ENCODE results near the gene SETDB2. TPM values are rescaled to one million over a fixed set of nuclear protein-coding genes. Genes with fewer than 3 reads are reported as not detected.

SETDB2 gene
- total RNA-seq, 4 donors from 2014 or later = 1.7 to 6.2 (median 4.6) TPM

DNA sequence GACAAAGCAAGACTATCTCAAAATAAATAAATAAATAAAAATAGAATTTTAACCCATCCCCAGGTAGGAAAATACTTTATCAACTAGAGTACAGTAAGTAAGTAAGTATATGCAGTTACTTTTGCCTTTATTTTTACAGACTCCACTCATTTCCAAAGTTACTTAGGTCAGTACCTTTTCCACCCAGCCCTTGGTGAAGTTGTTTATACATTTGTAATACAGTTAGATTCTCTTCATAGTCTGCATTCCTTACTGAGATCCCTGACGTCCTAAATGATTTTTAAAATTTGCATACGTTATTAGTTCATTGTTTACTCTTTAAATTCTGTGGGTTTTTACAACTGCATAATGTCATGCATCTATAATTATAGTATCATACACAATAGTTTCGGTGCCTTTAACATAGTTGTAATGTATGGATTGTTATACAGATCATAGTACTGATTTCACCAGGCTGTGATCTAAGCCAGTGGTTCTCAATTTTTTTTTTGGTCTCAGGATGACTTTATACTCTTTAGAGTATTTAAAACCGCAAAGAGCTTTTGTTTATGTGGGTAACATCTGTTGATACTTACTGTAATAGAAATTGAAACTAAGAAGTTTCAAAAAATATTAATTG lies 10.4 kb downstream of the SETDB2 start:
- Histone ChIP-seq H3K27ac (no peak overlapping the region), H3K36me3 (peaks cover 0 to 5% of the 10 kb centered on the region in 2 donors), H3K4me1 (no peaks in the 10 kb centered on the region), H3K27me3 (no peaks in the 10 kb centered on the region), H3K4me3 (no peak overlapping the region), H3K9me3 (no peaks in the 10 kb centered on the region)
- intact Hi-C loops (cut with DNase I; ENCODE audit: low total_unique reads) (no loop called here), in situ Hi-C loops (cut with MboI; ENCODE audit: low sequenced_read_pairs in 4 of 4) (no loop called here)
- no peak for TF ChIP-seq CTCF (IDR thresholded peaks at IDR 0.05 in 4 of 5, conservative IDR thresholded peaks at IDR 0.05 in 1 of 5)
- no peak for TF ChIP-seq POLR2A (IDR thresholded peaks at IDR 0.05)
- DNase-seq (no peak), ATAC-seq (no peak)

DNA sequence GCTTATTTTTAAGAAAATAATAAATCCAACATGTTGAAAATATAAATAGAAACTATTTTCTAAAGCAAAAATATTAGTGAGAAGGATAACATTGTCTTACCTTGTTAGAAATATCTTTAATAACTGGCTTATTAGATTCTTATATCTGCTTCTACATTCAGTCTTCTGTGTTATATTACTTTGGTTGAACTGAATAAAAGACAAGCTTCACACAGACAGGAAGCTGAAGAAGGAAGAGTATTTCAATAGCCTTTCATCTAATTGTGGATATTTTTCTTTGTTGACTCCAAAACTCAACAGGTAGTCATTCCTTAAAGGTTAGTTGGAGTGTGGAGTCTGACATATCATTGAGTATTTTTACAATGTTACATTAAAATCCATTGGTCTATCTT lies 10.9 kb downstream of the SETDB2 start:
- Histone ChIP-seq H3K36me3 (peaks cover 0 to 5% of the 10 kb centered on the region in 2 donors), H3K4me3 (no peak overlapping the region), H3K9me3 (no peaks in the 10 kb centered on the region), H3K27ac (no peak overlapping the region), H3K27me3 (no peaks in the 10 kb centered on the region), H3K4me1 (no peaks in the 10 kb centered on the region)
- intact Hi-C loops (cut with DNase I; ENCODE audit: low total_unique reads) (no loop called here), in situ Hi-C loops (cut with MboI; ENCODE audit: low sequenced_read_pairs in 4 of 4) (no loop called here)
- DNase-seq (no peak), ATAC-seq (no peak)
- TF ChIP-seq CTCF (IDR thresholded peaks at IDR 0.05 in 4 of 5, conservative IDR thresholded peaks at IDR 0.05 in 1 of 5) (no peak), POLR2A (IDR thresholded peaks at IDR 0.05) (no peak)

DNA sequence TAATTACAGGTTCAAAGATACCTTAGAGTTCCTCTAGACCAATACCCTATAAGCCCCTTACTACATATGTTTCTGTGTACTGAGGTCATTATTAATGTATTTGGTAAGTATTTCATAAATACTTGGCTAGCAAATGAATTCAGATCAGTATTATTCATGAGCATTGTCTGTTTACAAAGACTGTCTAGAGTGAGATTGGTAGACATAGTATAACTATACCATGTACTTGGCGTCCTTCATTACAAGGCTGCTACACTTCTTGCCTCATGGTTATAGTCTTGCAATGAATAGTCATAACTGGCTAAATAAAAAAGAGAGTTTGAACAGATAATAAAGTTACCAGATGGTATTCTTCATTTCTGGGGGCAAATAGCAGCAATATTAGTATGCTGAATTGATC lies 12.1 kb downstream of the SETDB2 start:
- Histone ChIP-seq H3K27ac (no peak overlapping the region), H3K4me3 (no peak overlapping the region), H3K27me3 (no peaks in the 10 kb centered on the region), H3K9me3 (no peaks in the 10 kb centered on the region), H3K36me3 (peaks cover 0 to 6% of the 10 kb centered on the region in 2 donors), H3K4me1 (no peaks in the 10 kb centered on the region)
- intact Hi-C loops (cut with DNase I; ENCODE audit: low total_unique reads) = no loop called here
- ATAC-seq (no peak), DNase-seq (no peak)
- in situ Hi-C loops (cut with MboI; ENCODE audit: low sequenced_read_pairs in 4 of 4) = no loop called here
- TF ChIP-seq POLR2A (IDR thresholded peaks at IDR 0.05) (no peak), CTCF (IDR thresholded peaks at IDR 0.05 in 4 of 5, conservative IDR thresholded peaks at IDR 0.05 in 1 of 5) (no peak)

GRCh38 chr13:49457221-49457620 lies 13.1 kb downstream of the SETDB2 start:
- no peaks in the 10 kb centered on the region for H3K9me3 ChIP-seq
- in situ Hi-C loops (cut with MboI; ENCODE audit: low sequenced_read_pairs in 4 of 4) = no loop called here
- no peak overlapping the region for H3K27ac ChIP-seq
- no peak overlapping the region for H3K4me3 ChIP-seq
- TF ChIP-seq POLR2A (IDR thresholded peaks at IDR 0.05) (no peak), CTCF (IDR thresholded peaks at IDR 0.05 in 4 of 5, conservative IDR thresholded peaks at IDR 0.05 in 1 of 5) (no peak)
- peaks cover 0 to 17% of the 10 kb centered on the region in 2 donors for H3K36me3 ChIP-seq
- H3K27me3 ChIP-seq = no peaks in the 10 kb centered on the region
- ATAC-seq (no peak), DNase-seq (peak in 1 of 2 donors; percentile 15)
- intact Hi-C loops (cut with DNase I; ENCODE audit: low total_unique reads) = no loop called here
- no peaks in the 10 kb centered on the region for H3K4me1 ChIP-seq

DNA sequence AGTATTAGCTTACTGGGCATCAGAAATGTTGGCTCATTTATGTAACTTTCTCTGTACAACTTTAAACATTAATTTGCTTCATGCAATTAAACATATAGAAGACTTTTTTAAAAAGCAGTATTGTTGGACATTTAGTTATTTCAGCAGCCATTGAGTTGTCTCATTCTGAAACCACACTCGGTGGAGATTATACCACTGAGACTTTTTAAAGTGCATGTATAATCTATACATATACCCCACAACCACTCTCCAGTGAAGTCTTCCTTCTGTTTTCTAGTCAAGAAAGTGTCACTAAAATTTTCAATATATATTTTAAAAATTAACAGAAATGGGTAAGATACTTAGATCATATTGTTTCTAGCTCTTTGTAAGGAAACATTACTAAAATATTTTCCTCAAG lies 15.5 kb downstream of the SETDB2 start:
- H3K36me3 ChIP-seq = peaks cover 0 to 27% of the 10 kb centered on the region in 2 donors
- no peaks in the 10 kb centered on the region for H3K9me3 ChIP-seq
- intact Hi-C loops (cut with DNase I; ENCODE audit: low total_unique reads) = no loop called here
- no peaks in the 10 kb centered on the region for H3K4me1 ChIP-seq
- no peak overlapping the region for H3K27ac ChIP-seq
- TF ChIP-seq CTCF (IDR thresholded peaks at IDR 0.05 in 4 of 5, conservative IDR thresholded peaks at IDR 0.05 in 1 of 5) (no peak), POLR2A (IDR thresholded peaks at IDR 0.05) (no peak)
- no peak overlapping the region for H3K4me3 ChIP-seq
- no peak for ATAC-seq
- DNase-seq = no peak
- no peaks in the 10 kb centered on the region for H3K27me3 ChIP-seq
- in situ Hi-C loops (cut with MboI; ENCODE audit: low sequenced_read_pairs in 4 of 4) = no loop called here
